Measurements from ENCODE around the gene ERMP1.
A peak's percentile ranks its signal among the peaks of the same experiment; 100 is the strongest.

ERMP1 gene

GRCh38 chr9:5852987-5853386 is 20.1 kb upstream of the ERMP1 start:
- no peak for DNase-seq (ENCODE audit: low spot score)

DNA sequence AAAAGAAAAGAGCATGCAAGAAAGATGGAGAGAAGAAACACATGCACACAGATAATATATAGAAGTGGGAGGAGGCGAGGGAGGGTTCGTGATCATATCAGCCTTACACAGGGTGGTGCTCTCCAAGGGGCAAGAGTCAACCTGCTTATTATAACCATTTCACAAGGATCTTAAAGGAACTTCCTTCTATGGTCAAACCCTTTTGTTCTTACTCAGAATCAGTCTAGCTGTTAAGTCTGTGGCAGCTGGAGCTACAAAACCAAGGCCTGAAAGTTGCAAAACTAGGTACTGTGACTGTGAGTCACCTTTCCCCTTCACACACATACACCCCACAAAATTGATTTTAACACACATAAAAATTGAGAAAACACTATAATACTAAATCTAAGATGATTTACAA is 18.5 kb upstream of the ERMP1 start:
- no peak for DNase-seq (ENCODE audit: low spot score)

DNA sequence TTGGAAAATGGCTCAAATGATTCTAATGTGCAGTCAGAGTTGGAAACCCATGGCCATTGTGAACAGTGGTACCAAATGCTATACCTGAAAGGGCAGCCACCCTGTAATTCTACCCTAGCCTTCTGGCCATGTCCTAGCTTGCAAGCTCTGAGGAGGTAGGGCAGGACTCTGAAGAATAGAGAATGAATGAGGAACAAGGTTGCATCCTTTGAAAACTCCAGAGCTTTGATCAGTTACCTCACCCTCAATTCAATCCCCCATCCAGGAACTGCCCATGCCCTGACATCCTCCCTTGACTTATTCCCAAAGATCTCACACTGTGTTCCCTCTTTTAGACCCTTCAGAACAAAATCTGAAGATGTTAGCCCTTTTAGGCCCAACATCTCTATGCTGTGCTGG is 17.8 kb upstream of the ERMP1 start:
- DNase-seq (ENCODE audit: low spot score) = no peak

GRCh38 chr9:5848372-5848882 is 15.5 kb upstream of the ERMP1 start:
- no peak for DNase-seq (ENCODE audit: low spot score)

DNA sequence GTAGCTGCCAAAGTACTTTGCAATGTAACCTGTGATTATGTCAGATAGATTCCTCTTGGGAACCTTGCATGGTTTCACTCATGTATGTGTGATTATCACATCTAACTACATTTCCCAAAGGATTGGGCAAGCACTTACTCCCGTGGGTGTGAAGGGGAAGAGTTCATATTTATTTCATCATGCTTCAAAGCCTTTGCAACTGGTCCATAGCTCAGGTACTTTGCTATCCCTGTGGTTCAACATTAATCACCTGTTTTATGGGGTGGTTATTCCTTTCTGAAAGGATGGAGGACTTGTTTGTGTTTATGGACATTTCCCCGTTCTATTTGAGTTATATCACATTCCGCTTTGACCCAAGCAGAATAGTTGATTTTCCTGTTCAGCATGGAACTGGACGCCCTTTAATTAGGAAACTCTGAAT is 13.6 kb upstream of the ERMP1 start:
- no peak for DNase-seq (ENCODE audit: low spot score)

DNA sequence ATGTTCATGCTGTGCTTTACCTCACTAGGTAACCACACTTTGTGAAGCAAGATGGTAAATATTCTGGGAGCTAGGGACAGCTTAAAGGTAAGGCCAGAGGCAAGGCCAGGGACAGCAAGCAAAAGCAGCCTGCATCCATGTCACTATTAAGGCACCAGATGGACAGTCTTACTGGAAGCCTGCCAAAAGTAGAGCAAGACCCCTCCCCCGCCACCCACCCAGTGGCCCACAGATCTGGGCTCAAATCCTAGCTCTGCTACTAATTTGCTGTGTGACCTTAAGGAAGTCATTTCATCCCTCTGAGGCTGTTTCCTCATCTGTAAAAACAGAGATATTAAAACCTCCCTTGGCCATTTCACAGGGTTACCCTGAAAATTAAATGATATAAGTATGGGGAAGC is 13.2 kb upstream of the ERMP1 start:
- no peak for DNase-seq (ENCODE audit: low spot score)

DNA sequence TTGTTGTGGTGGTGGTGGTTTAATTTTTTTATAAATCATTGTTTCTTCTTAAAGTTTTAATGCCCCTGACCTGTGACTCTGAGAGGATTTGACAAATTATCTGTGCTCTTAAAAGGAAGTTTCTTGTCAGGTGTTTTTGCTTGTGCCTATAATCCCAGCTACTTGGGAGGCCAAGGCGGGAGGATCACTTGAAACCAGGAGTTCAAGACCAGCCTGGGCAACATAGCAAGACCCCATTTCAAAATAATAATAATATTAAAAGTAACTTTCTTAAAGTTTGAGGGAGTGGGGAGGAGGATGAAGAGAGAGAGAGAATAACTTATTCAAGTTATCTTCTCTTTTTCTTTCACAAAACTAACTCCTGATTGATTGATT is 12.2 kb upstream of the ERMP1 start:
- DNase-seq (ENCODE audit: low spot score) = no peak

DNA sequence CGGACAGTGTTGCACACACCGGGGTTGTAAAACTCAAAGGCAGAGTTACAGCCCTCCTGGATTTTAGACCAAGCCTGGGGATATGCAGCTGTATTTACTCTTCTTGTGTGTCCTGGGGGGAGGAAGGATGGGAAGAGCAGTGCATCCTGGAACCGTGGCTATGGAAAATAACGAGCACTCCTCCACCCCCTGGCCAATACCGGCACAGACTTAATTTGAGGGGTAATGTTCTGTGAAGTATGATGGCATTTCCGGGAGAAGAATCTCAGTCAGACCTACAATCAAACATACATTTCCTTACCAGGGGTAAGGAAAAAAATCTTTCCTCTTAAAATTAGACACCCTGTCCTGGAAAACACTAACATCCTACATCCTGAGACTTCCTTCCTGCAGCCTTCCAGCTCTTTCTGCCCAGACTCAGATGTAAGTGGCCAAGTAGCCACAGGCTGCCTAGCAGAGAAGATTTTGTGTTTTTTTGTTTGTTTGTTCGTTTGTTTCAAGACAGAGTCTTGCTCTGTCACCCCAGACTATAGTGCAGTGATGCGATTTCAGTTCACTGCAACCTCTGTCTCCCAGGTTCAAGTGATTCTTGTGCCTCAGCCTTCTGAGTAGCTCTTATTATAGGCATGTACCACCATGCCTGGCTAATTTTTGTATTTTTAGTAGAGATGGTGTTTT is 11.0 kb upstream of the ERMP1 start:
- DNase-seq (ENCODE audit: low spot score) = peak; percentile 14

DNA sequence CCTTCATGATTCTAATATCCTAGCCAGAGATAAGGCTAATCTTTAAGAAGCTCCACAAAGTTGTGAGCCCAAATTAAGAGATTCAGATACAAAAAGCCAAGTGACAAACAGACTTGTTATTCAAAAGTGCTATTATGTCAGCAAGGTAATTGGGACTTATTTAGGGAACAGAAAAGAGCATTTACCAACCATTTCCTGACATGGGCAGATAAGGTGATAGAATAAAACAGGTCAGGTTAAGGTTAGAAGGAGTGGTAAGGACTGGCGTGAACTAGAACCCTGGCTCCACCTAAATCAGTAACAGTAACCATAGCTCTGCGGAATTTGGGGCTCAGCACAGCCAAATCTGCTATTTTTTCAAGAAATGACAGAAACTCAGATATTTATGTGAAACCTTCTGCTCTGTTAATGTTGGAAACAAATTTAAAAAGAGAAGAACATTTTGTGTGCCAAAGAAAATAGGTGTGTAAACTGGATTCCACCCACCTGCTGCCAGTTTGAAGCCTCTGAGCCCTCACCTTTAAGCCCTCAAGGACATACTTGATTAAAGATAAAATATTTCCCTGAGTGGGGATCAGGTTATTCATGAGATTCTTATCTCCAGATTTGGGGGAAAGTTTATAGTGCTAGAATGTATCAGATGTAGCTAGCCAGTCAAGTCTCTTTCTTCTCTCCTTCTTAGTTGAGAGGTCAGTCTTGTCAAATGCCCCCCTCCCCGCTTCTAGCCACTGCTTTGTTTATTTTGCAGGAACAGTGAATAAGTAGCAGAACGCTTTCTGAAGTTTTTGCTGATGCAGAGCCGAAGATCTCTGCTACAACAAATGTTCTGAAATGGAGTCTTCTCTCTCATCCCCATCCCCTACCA is 10.2 kb upstream of the ERMP1 start:
- no peak for DNase-seq (ENCODE audit: low spot score)

GRCh38 chr9:5841771-5842573 is 9.1 kb upstream of the ERMP1 start:
- DNase-seq (ENCODE audit: low spot score) = no peak

GRCh38 chr9:5840788-5841187 is 7.9 kb upstream of the ERMP1 start:
- DNase-seq (ENCODE audit: low spot score) = no peak

DNA sequence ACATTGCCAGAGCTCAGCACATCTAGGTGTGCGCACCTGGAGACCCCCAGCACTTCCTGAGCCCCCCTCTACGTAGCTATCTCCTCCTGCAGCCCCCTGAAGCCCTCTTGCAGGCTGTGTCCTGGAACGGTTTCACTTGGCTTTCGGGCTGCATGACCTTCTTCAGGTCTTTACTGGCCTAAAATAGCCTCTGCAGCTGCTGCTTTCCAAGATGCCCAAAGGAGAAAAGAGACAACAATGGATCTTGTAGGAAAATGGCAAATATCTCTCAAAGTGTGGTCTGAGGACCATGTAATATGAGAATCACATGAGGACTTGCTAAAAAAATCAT is 6.6 kb upstream of the ERMP1 start:
- DNase-seq (ENCODE audit: low spot score) = no peak

- peak; percentile 34 for DNase-seq (ENCODE audit: low spot score)
Measured at GRCh38 chr9:5838884-5839571, 6.1 kb upstream of the ERMP1 start.

DNA sequence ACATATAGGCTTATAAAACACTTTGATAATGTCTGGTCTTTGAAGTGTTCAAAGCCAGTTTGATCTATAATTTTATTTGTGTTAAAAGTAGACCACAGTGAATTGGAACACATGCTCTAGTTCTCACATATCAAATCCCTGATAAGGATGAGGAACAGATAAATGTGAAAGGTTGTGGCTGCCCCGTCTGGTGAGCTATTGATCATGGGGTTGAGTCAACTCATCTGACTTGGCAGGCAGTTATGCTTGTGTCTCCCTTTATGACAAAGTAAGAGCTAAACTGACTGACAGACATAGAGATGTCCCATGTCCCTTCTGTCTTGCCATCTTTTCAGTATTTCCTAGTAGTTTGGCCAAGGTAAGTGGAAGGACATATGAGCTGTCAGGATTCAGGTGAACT is 2.9 kb upstream of the ERMP1 start:
- no peak for DNase-seq (ENCODE audit: low spot score)

DNA sequence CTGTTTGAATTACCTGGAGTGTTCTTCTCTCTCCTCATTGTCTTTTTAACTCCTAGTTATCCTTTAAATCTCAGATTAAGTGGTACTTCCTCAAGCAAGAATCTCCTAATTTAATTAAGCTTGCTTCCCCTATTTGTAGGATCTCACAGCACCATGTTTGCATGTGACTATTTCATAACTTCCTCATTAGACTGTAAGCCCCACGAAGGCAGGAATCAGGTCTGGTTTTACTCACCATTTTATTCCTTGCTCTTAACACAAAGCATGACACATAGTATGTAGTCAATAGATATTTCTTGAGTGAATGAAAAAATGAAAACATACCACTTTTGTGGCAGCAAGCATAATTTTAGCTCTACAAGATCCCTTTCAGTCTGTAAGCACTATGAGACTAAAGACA is 1.3 kb upstream of the ERMP1 start:
- no peak for DNase-seq (ENCODE audit: low spot score)

- DNase-seq (ENCODE audit: low spot score) = peak; percentile 12
Measured at GRCh38 chr9:5832071-5832537, 813 bp downstream of the ERMP1 start.

DNA sequence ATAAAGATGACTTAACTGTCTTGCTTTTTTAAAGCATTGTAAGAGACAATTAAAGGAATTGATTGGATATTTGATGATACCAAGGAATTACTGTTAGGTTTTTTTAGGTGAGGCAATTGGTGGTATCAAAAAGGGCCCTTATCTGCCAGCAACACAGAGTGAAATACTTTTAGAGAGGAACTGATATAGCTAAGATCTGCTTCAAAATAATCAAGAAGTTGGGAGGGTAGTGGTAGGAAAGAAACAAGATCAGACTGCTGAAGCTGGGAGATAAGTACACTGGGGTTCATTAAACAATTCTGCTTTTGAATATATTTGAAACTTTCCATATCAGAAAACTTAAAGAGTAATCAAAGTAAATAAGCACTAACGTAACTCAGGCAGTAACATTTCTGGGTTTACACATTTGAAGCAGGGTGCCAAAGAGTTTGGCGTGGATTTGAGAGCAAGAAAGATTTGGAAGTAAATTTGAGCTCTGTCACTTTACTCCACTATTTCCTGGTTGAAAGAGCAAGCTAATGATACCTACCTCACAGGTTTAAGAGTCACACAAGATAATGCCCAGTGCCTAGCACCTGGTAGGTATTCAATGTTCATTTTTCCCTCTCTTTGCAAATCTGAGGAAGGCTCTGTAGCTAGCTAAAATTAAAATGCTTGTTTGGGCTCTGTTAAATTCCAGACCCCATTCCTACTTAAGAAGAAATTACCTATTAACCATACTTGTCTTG is 6.9 kb downstream of the ERMP1 start:
- DNase-seq (ENCODE audit: low spot score) = no peak

DNA sequence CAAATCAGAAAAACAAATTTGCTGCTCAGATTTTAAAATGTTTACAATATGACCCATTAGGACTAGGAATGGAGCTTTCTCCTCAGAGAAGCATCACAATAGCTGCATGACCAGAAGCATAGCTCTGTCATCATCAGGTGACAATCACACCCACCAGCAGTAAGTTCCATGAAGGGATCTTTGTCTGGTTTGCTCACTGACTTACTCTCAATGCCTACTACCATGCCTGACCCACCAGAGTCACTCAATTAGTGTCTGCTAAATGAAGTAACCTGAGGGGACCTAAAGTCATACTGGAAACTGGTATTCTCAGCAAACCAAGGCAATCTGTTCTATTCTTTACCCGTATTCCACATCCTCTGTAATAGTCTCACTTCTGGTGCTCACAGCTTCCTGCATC is 7.7 kb downstream of the ERMP1 start:
- DNase-seq (ENCODE audit: low spot score) = no peak

DNA sequence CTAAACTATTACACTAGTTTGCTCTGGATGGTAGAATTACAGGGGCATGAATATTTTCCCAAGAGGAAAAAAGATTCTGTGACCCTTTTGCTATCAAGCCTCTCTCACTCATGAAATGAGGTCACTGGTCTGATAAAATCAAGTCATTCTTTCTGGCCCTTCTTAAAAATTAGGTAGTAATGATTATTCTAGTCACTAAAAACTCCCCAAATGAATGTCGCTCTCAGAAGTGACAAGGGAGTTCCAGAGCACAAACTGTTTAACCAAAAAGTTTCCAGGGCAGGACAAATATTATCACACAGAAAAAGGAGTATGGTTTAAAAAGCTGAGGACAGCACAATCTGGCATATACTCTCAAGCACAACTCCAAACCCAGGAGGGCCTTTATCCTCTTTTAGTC is 12.5 kb downstream of the ERMP1 start:
- DNase-seq (ENCODE audit: low spot score) = no peak

- DNase-seq (ENCODE audit: low spot score) = no peak
Measured at GRCh38 chr9:5819174-5819573, 13.7 kb downstream of the ERMP1 start.

DNA sequence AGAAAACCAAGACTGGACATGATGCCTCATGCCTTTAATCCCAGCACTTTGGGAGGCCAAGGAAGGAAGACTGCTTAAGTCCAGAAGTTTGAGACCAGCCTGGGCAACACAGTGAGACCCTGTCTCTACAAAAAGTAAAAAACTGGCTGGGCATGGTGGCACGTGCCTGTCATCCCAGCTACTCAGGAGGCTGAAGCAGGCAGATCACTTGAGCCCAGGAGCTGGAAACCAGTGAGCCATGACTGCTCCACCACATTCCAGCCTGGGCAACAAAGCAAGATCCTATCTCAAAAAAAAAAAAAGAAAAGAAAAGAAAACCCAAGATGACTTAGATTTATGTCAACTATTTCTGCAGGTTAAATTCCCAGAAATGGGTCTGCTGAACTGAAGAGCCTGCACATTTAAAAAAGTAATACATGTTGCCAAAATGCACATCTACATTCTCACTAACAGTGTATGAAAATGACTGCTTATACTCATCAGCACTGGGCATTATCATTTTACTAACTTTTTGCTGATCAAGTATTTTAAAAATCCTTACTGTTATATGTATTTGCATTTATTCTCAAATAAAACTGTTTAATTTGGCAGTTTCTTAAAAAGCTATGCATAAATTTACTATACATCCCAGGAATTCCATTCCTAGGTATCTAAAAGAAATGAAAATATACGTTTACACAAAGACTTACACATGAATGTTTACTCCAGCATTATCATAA is 14.3 kb downstream of the ERMP1 start:
- DNase-seq (ENCODE audit: low spot score) = no peak

Measured in hepatic stellate cell (primary cell).